ENCODE data around the gene LRRIQ3. TPM values are rescaled to one million over a fixed set of nuclear protein-coding genes. Genes with fewer than 3 reads are reported as not detected.

The LRRIQ3 gene
- total and polyA plus RNA-seq, 2 of the 4 experiments (the other 2 are of a cell fraction), result 1.2 to 1.8 TPM

GRCh38 chr1:74053407-74053806, 144.6 kb downstream of the LRRIQ3 start:
- no CpG with 5 or more reads among the region's 1 CpG for WGBS, 2 experiments (ENCODE audit: extremely low coverage in 2 of 2, insufficient read length in 1 of 2)
- intact Hi-C loops (cut with micrococcal nuclease), result no loop called here
- BruUV-seq (replicated peaks), result no TSS peak

More at GRCh38 chr1:74053407-74053806, 144.6 kb downstream of the LRRIQ3 start:
- no peaks in the 10 kb centered on the region for H3K9me3 ChIP-seq (ENCODE audit: control insufficient read depth, insufficient read depth, low read length)
- in situ Hi-C loops (cut with MboI; ENCODE audit: low sequenced_read_pairs) (no loop called here), dilution Hi-C loops (cut with HindIII; ENCODE audit: low sequenced_read_pairs, unreplicated experiment) (no loop called here)
- peak; percentile 57 for ATAC-seq (ENCODE audit: low read depth)
- no peak overlapping the region for H2AK9ac ChIP-seq (replicated peaks; ENCODE audit: low read depth, low read length, poor library complexity)
- no peaks in the 10 kb centered on the region for H3K9me1 ChIP-seq (ENCODE audit: insufficient read depth, low read length)
- H3K23ac ChIP-seq (ENCODE audit: low read depth, low read length), result no peak overlapping the region
- H2AFZ ChIP-seq (replicated peaks; ENCODE audit: low read length, poor library complexity), result no peak overlapping the region
- no peak overlapping the region for H4K91ac ChIP-seq (ENCODE audit: insufficient read depth, low read depth, low read length)
- no peaks in the 10 kb centered on the region for H3K4me1 ChIP-seq (ENCODE audit: control insufficient read depth, insufficient read depth, low read length)
- H3K4ac ChIP-seq (ENCODE audit: low read depth, low read length), result no peak overlapping the region
- no peak overlapping the region for H2BK120ac ChIP-seq (ENCODE audit: low read depth, low read length)
- H3K56ac ChIP-seq (ENCODE audit: extremely low read depth, insufficient read depth, low read length), result no peak overlapping the region
- H3K4me2 ChIP-seq (ENCODE audit: low read depth, low read length), result no peak overlapping the region
- no peaks in the 10 kb centered on the region for H4K20me1 ChIP-seq (ENCODE audit: insufficient read depth, low read length)
- no peak overlapping the region for H2BK20ac ChIP-seq (ENCODE audit: low read depth, low read length)
- no peak overlapping the region for H3K4me3 ChIP-seq (ENCODE audit: insufficient read depth, low read depth, low read length)
- H3K18ac ChIP-seq (ENCODE audit: low read depth, low read length), result no peak overlapping the region
- no peaks in the 10 kb centered on the region for H3K27me3 ChIP-seq (ENCODE audit: control insufficient read depth, insufficient read depth, low read length)
- no peak overlapping the region for H3K9ac ChIP-seq (ENCODE audit: low read depth, low read length)
- no peak overlapping the region for H2BK5ac ChIP-seq (ENCODE audit: low read depth, low read length, poor library complexity, severe bottlenecking)
- POLR2A ChIA-PET (ENCODE audit: unreplicated experiment), result no interaction called here
- no peak overlapping the region for H3K27ac ChIP-seq (ENCODE audit: insufficient read depth, low read length)
- TF ChIP-seq USF2 (IDR thresholded peaks at IDR 0.05; ENCODE audit: low read depth, low read length) (no peak), FOS (IDR thresholded peaks at IDR 0.05; ENCODE audit: low read depth, low read length) (no peak)
- H2AK5ac ChIP-seq (ENCODE audit: low read depth, low read length), result no peak overlapping the region
- no peak overlapping the region for H4K8ac ChIP-seq (ENCODE audit: low read depth in 2 of 2, low read length in 2 of 2)
- CTCF ChIA-PET, result no interaction called here
- DNase-seq, result peak; percentile 0
- H2BK15ac ChIP-seq (ENCODE audit: low read depth, low read length), result no peak overlapping the region
- H3K36me3 ChIP-seq (ENCODE audit: control insufficient read depth, insufficient read depth, low read length), result no peaks in the 10 kb centered on the region
- H3K79me1 ChIP-seq (ENCODE audit: low read depth in 1 of 2, low read length in 2 of 2), result no peaks in the 10 kb centered on the region
- no peak overlapping the region for H4K5ac ChIP-seq (ENCODE audit: low read depth, low read length)
- no peak overlapping the region for H3K14ac ChIP-seq (replicated peaks; ENCODE audit: low read depth, low read length)
